Naive B cell (primary cell): Measurements from ENCODE around the gene TMSB4Y. TPM values are rescaled to one million over a fixed set of nuclear protein-coding genes. Genes with fewer than 3 reads are reported as not detected.
A peak's percentile ranks its signal among the peaks of the same experiment; 100 is the strongest.

ENCODE experiments used
- ATAC-seq, 2 donors: fragments of 150-1000 bp; cut with Tn5 transposase; 2 replicates each; pipeline ENCODE4 v1.10.0; 2021; ENCODE audit warnings: low read depth in 2 of 2, mild to moderate bottlenecking in 2 of 2, moderate library complexity in 2 of 2
- DNase-seq: peaks from one replicate; pipeline ENCODE4 v3.0.0; 2022
- H3K27ac Mint-ChIP-seq, 6 donors: one replicate each; pipeline ENCODE4 v1.8.0; 2020 to 2022; ENCODE audit warnings: mild to moderate bottlenecking in 6 of 6, mixed read lengths in 6 of 6, moderate library complexity in 5 of 6, inconsistent platforms in 2 of 6
- H3K27me3 Mint-ChIP-seq, 3 donors: one replicate each; pipeline ENCODE4 v1.8.0; 2021 to 2022; ENCODE audit warnings: mixed read lengths in 3 of 3, mild to moderate bottlenecking in 1 of 3
- H3K36me3 Mint-ChIP-seq, 2 donors: one replicate each; pipeline ENCODE4 v1.8.0; 2020 to 2022; ENCODE audit warnings: mixed read lengths in 2 of 2, inconsistent platforms in 1 of 2, mild to moderate bottlenecking in 1 of 2
- H3K4me1 Mint-ChIP-seq, 3 donors: one replicate each; pipeline ENCODE4 v1.8.0; 2020 to 2022; ENCODE audit warnings: mixed read lengths in 3 of 3, inconsistent platforms in 1 of 3, mild to moderate bottlenecking in 1 of 3, moderate library complexity in 1 of 3
- H3K4me3 Mint-ChIP-seq, 8 donors: one replicate each; pipeline ENCODE4 v1.8.0; 2020 to 2022; ENCODE audit warnings: mild to moderate bottlenecking in 8 of 8, mixed read lengths in 8 of 8, moderate library complexity in 8 of 8, inconsistent platforms in 2 of 8
- H3K9me3 Mint-ChIP-seq, 7 donors: one replicate each; pipeline ENCODE4 v1.8.0; 2020 to 2022; ENCODE audit warnings: mixed read lengths in 7 of 7, mild to moderate bottlenecking in 5 of 7, inconsistent platforms in 2 of 7, moderate library complexity in 1 of 7
- polyA plus RNA-seq, 6 donors: library from polyadenylated mRNA; unstranded; fragments of 300-500 nt; fragmentation: Illumina TruSeq; gene quantifications; one replicate each; pipeline ENCODE4 v1.2.3, GENCODE V29; 2021; ENCODE audit warnings: low read depth in 6 of 6

TMSB4Y gene
- 1 to 10 TPM in 1 of 6 donors, not detected in 5; 3.7 TPM for polyA plus RNA-seq

- ATAC-seq (peak in 1 of 2 donors; percentile 88), DNase-seq (no peak)
- Mint-ChIP-seq H3K9me3 (no peaks in the 10 kb centered on the region), H3K36me3 (no peaks in the 10 kb centered on the region), H3K4me1 (peaks cover 0 to 8% (median 0%) of the 10 kb centered on the region in 3 donors), H3K4me3 (peak within 1 kb of the TSS in 2 of 8 donors; percentile 95 to 98), H3K27me3 (no peaks in the 10 kb centered on the region), H3K27ac (peak within 1 kb of the TSS in 1 of 6 donors; percentile 97)
These were observed at the start of gene TMSB4Y for GRCh38 chrY:13703568-13703968. TSS of gene TMSB4Y (plus strand) at chrY:13703899.

- H3K4me3 Mint-ChIP-seq, result no peak overlapping the region
- H3K36me3 Mint-ChIP-seq, result no peaks in the 10 kb centered on the region
- DNase-seq, result no peak
- ATAC-seq, result no peak
- peaks cover 0 to 4% (median 0%) of the 10 kb centered on the region in 3 donors for H3K27me3 Mint-ChIP-seq
- H3K9me3 Mint-ChIP-seq, result no peaks in the 10 kb centered on the region
- no peak overlapping the region for H3K27ac Mint-ChIP-seq
- no peaks in the 10 kb centered on the region for H3K4me1 Mint-ChIP-seq
These were observed 39.5 kb upstream of the TMSB4Y start for GRCh38 chrY:13664162-13664561.

GRCh38 chrY:13671122-13671521, 32.6 kb upstream of the TMSB4Y start:
- no peak for DNase-seq
- Mint-ChIP-seq H3K9me3 (peaks cover 0 to 2% (median 0%) of the 10 kb centered on the region in 7 donors), H3K36me3 (no peaks in the 10 kb centered on the region), H3K4me1 (no peaks in the 10 kb centered on the region), H3K4me3 (no peak overlapping the region), H3K27me3 (no peaks in the 10 kb centered on the region), H3K27ac (no peak overlapping the region)
- ATAC-seq, result no peak

- DNase-seq (no peak), ATAC-seq (no peak)
- Mint-ChIP-seq H3K4me3 (peak overlapping the region in 2 of 8 donors; percentile 46 to 98), H3K4me1 (peaks cover 0 to 8% (median 0%) of the 10 kb centered on the region in 3 donors), H3K9me3 (no peaks in the 10 kb centered on the region), H3K27me3 (no peaks in the 10 kb centered on the region), H3K36me3 (no peaks in the 10 kb centered on the region), H3K27ac (no peak overlapping the region)
These were observed 1.4 kb upstream of the TMSB4Y start for GRCh38 chrY:13702276-13702675.

GRCh38 chrY:13704121-13704930, 627 bp downstream of the TMSB4Y start:
- DNase-seq (no peak), ATAC-seq (peak in 1 of 2 donors; percentile 39)
- Mint-ChIP-seq H3K4me1 (peaks cover 0 to 8% (median 0%) of the 10 kb centered on the region in 3 donors), H3K9me3 (no peaks in the 10 kb centered on the region), H3K27me3 (no peaks in the 10 kb centered on the region), H3K36me3 (no peaks in the 10 kb centered on the region), H3K27ac (peak overlapping the region in 1 of 6 donors; percentile 97), H3K4me3 (peak overlapping the region in 2 of 8 donors; percentile 95 to 98)

- H3K27me3 Mint-ChIP-seq, result no peaks in the 10 kb centered on the region
- ATAC-seq, result no peak
- no peak for DNase-seq
- H3K36me3 Mint-ChIP-seq, result no peaks in the 10 kb centered on the region
- no peak overlapping the region for H3K27ac Mint-ChIP-seq
- H3K4me3 Mint-ChIP-seq, result peak overlapping the region in 2 of 8 donors; percentile 44 to 98
- H3K4me1 Mint-ChIP-seq, result peaks cover 0 to 8% (median 0%) of the 10 kb centered on the region in 3 donors
- H3K9me3 Mint-ChIP-seq, result no peaks in the 10 kb centered on the region
These were observed 1.5 kb downstream of the TMSB4Y start for GRCh38 chrY:13705197-13705596.

- Mint-ChIP-seq H3K27ac (no peak overlapping the region), H3K4me1 (peaks cover 0 to 8% (median 0%) of the 10 kb centered on the region in 3 donors), H3K4me3 (no peak overlapping the region), H3K27me3 (no peaks in the 10 kb centered on the region), H3K9me3 (no peaks in the 10 kb centered on the region), H3K36me3 (no peaks in the 10 kb centered on the region)
- no peak for ATAC-seq
- DNase-seq, result no peak
These were observed 4.3 kb downstream of the TMSB4Y start for GRCh38 chrY:13708038-13708437.

- ATAC-seq (no peak), DNase-seq (no peak)
- no peak overlapping the region for H3K27ac Mint-ChIP-seq
- no peaks in the 10 kb centered on the region for H3K27me3 Mint-ChIP-seq
- no peaks in the 10 kb centered on the region for H3K4me1 Mint-ChIP-seq
- H3K36me3 Mint-ChIP-seq, result no peaks in the 10 kb centered on the region
- H3K4me3 Mint-ChIP-seq, result no peak overlapping the region
- H3K9me3 Mint-ChIP-seq, result peaks cover 0 to 2% (median 0%) of the 10 kb centered on the region in 7 donors
These were observed 15.3 kb downstream of the TMSB4Y start for GRCh38 chrY:13718996-13719395.

- no peak for DNase-seq
- H3K36me3 Mint-ChIP-seq, result no peaks in the 10 kb centered on the region
- H3K4me3 Mint-ChIP-seq, result no peak overlapping the region
- H3K4me1 Mint-ChIP-seq, result no peaks in the 10 kb centered on the region
- no peak for ATAC-seq
- H3K27ac Mint-ChIP-seq, result no peak overlapping the region
- H3K27me3 Mint-ChIP-seq, result no peaks in the 10 kb centered on the region
- H3K9me3 Mint-ChIP-seq, result peaks cover 0 to 2% (median 0%) of the 10 kb centered on the region in 7 donors
These were observed 25.8 kb downstream of the TMSB4Y start for GRCh38 chrY:13729517-13729916.

- H3K27ac Mint-ChIP-seq, result no peak overlapping the region
- H3K4me1 Mint-ChIP-seq, result no peaks in the 10 kb centered on the region
- H3K27me3 Mint-ChIP-seq, result no peaks in the 10 kb centered on the region
- no peak overlapping the region for H3K4me3 Mint-ChIP-seq
- peaks cover 0 to under 1% (median 0%) of the 10 kb centered on the region in 7 donors for H3K9me3 Mint-ChIP-seq
- no peaks in the 10 kb centered on the region for H3K36me3 Mint-ChIP-seq
- ATAC-seq (no peak), DNase-seq (no peak)
These were observed 34.9 kb downstream of the TMSB4Y start for GRCh38 chrY:13738618-13739017.

- no peaks in the 10 kb centered on the region for H3K36me3 Mint-ChIP-seq
- H3K27me3 Mint-ChIP-seq, result no peaks in the 10 kb centered on the region
- H3K9me3 Mint-ChIP-seq, result no peaks in the 10 kb centered on the region
These were observed 47.8 kb downstream of the TMSB4Y start for GRCh38 chrY:13751289-13752071.

GRCh38 chrY:13754661-13755060, 51.0 kb downstream of the TMSB4Y start:
- no peak overlapping the region for H3K27ac Mint-ChIP-seq

More at GRCh38 chrY:13751289-13752071, 47.8 kb downstream of the TMSB4Y start:
- DNase-seq (no peak), ATAC-seq (peak in 1 of 2 donors; percentile 88)
- Mint-ChIP-seq H3K4me1 (peaks cover 0 to 14% (median 0%) of the 10 kb centered on the region in 3 donors), H3K27ac (peak overlapping the region in 1 of 6 donors; percentile 59), H3K4me3 (peak overlapping the region in 2 of 8 donors; percentile 88 to 89)

More at GRCh38 chrY:13754661-13755060, 51.0 kb downstream of the TMSB4Y start:
- ATAC-seq (no peak), DNase-seq (no peak)
- Mint-ChIP-seq H3K4me1 (peaks cover 0 to 14% (median 0%) of the 10 kb centered on the region in 3 donors), H3K4me3 (peak overlapping the region in 1 of 8 donors; percentile 41), H3K9me3 (no peaks in the 10 kb centered on the region), H3K27me3 (no peaks in the 10 kb centered on the region), H3K36me3 (no peaks in the 10 kb centered on the region)
